Type B pancreatic cell (in vitro differentiated cells): ENCODE measurements around the gene LAMB4. TPM values are rescaled to one million over a fixed set of nuclear protein-coding genes. Genes with fewer than 3 reads are reported as not detected.

Source experiments
- DNase-seq: peaks from one replicate; pipeline ENCODE4 v3.0.0; 2021; ENCODE audit warnings: mixed read lengths; ENCODE audit not compliant: unreplicated experiment; ENCODE audit errors: extremely low spot score
- H3K27ac Mint-ChIP-seq: 2 replicates; pipeline ENCODE4 v1.8.0; 2021; ENCODE audit warnings: mild to moderate bottlenecking, mixed read lengths
- H3K27me3 Mint-ChIP-seq: 2 replicates; pipeline ENCODE4 v1.8.0; 2021; ENCODE audit warnings: mixed read lengths
- H3K36me3 Mint-ChIP-seq: 2 replicates; pipeline ENCODE4 v1.8.0; 2021; ENCODE audit warnings: mixed read lengths
- H3K4me1 Mint-ChIP-seq: one replicate; pipeline ENCODE4 v1.8.0; 2021; ENCODE audit warnings: mixed read lengths; ENCODE audit not compliant: unreplicated experiment
- H3K4me3 Mint-ChIP-seq: 2 replicates; pipeline ENCODE4 v1.8.0; 2021; ENCODE audit warnings: mild to moderate bottlenecking, mixed read lengths
- H3K9me3 Mint-ChIP-seq: 2 replicates; pipeline ENCODE4 v1.8.0; 2021; ENCODE audit warnings: mixed read lengths
- CTCF ChIP-seq: fragments of 200-600 bp; sonication (generic); conservative IDR thresholded peaks from 2 replicates; pipeline ENCODE4 v1.5.0; 2021; ENCODE audit warnings: antibody characterized with exemption, mild to moderate bottlenecking
- total RNA-seq: library from RNA; stranded (reverse); gene quantifications from 2 replicates; pipeline ENCODE4 v1.2.1, GENCODE V29; 2021; ENCODE audit warnings: low replicate concordance

The LAMB4 gene
- total RNA-seq, 1 donor from 2014 or later, result 1.3 TPM

DNA sequence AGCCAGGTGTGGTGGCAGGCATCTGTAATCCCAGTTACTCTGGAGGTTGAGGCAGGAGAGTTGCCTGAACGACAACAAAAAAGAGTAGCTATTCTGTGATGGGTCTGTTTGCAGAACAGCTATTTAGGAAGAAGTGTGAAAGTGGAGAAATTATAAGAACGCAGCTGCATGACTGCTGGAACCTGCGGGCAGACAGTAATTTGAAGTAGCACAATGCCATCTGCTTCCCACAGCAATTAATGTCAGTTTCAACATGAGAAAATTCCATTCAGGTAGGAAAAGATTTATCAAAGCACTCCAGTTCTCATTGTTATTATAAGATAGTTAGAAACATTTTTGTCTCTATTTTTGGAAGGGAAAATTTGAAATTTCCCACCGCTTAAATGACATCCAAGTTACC, 148.7 kb downstream of the LAMB4 start:
- TF ChIP-seq CTCF, result no peak
- Mint-ChIP-seq H3K27me3 (no peaks in the 10 kb centered on the region), H3K36me3 (peaks cover 50% of the 10 kb centered on the region), H3K4me1 (peaks cover 20% of the 10 kb centered on the region), H3K4me3 (no peak overlapping the region), H3K27ac (no peak overlapping the region), H3K9me3 (no peaks in the 10 kb centered on the region)
- no peak for DNase-seq

GRCh38 chr7:107980671-107981190, 149.4 kb downstream of the LAMB4 start:
- H3K4me3 Mint-ChIP-seq, result no peak overlapping the region
- TF ChIP-seq CTCF, result no peak
- no peak for DNase-seq
- no peaks in the 10 kb centered on the region for H3K27me3 Mint-ChIP-seq
- peak overlapping the region; percentile 17 for H3K27ac Mint-ChIP-seq
- H3K9me3 Mint-ChIP-seq, result no peaks in the 10 kb centered on the region
- H3K4me1 Mint-ChIP-seq, result peaks cover 20% of the 10 kb centered on the region
- H3K36me3 Mint-ChIP-seq, result peaks cover 46% of the 10 kb centered on the region

- Mint-ChIP-seq H3K4me1 (peaks cover 20% of the 10 kb centered on the region), H3K4me3 (no peak overlapping the region), H3K9me3 (no peaks in the 10 kb centered on the region), H3K36me3 (peaks cover 50% of the 10 kb centered on the region), H3K27me3 (no peaks in the 10 kb centered on the region), H3K27ac (peak overlapping the region; percentile 17)
- DNase-seq, result no peak
- no peak for TF ChIP-seq CTCF
Measured at GRCh38 chr7:107980171-107980570, 150.0 kb downstream of the LAMB4 start.

DNA sequence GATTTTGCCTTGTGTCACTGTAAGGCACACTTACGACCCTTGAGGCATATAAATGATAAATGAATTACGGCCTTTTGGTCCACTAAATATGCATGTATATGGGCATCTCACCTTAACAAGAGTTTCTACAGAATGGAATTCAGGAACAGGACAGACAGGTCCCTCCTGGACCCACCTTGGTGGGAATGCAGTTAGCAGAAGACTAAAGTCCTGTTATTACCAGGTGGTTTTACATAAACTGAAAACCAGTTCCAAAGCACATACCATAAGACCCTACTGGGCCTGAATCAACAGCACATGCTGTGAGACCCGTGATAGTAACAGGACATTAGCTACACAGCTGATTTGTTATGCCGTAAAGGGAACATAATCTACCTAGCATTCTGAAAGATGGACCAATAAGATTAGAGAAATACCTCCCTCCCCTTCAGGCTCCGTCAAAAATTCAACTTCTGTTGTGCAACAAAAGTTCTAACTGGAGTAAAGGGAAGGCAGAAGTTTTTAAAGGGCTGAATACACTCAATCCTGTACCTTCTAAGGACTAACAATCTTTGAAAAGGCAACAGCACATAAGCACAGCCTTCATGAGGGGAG, 151.2 kb downstream of the LAMB4 start:
- no peak for TF ChIP-seq CTCF
- peak overlapping the region; percentile 69 for H3K27ac Mint-ChIP-seq
- no peak for DNase-seq
- peaks cover 19% of the 10 kb centered on the region for H3K4me1 Mint-ChIP-seq
- H3K36me3 Mint-ChIP-seq, result peaks cover 48% of the 10 kb centered on the region
- no peak overlapping the region for H3K4me3 Mint-ChIP-seq
- H3K9me3 Mint-ChIP-seq, result no peaks in the 10 kb centered on the region
- no peaks in the 10 kb centered on the region for H3K27me3 Mint-ChIP-seq

GRCh38 chr7:107977048-107977447, 153.1 kb downstream of the LAMB4 start:
- no peak for DNase-seq
- TF ChIP-seq CTCF, result no peak
- Mint-ChIP-seq H3K27ac (no peak overlapping the region), H3K9me3 (no peaks in the 10 kb centered on the region), H3K27me3 (no peaks in the 10 kb centered on the region), H3K4me1 (peaks cover 13% of the 10 kb centered on the region), H3K4me3 (no peak overlapping the region), H3K36me3 (peaks cover 52% of the 10 kb centered on the region)

DNA sequence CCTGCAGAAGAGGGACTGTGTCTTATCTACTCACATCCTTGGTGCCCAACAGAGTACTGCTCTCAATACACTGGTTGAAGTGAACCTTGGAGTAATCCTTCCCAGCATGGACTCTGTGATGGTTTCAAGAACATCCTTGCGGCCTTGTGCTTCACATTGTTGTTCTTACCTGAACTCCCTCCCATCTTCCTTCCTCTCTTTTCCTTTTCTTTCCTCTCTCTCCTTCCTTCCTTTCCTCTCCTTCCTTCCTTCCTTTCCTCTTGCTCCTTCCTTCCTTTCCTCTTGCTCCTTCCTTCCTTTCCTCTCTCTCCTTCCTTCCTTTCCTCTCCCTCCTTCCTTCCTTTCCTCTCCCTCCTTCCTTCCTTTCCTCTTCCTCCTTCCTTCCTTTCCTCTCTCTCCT, 153.5 kb downstream of the LAMB4 start:
- H3K9me3 Mint-ChIP-seq, result no peaks in the 10 kb centered on the region
- H3K27me3 Mint-ChIP-seq, result no peaks in the 10 kb centered on the region
- no peak for DNase-seq
- H3K36me3 Mint-ChIP-seq, result peaks cover 52% of the 10 kb centered on the region
- no peak overlapping the region for H3K27ac Mint-ChIP-seq
- H3K4me1 Mint-ChIP-seq, result peaks cover 15% of the 10 kb centered on the region
- no peak overlapping the region for H3K4me3 Mint-ChIP-seq
- no peak for TF ChIP-seq CTCF
